Breast epithelium (tissue), 4 donors: Measurements from ENCODE around the gene SPATA33. TPM values are rescaled to one million over a fixed set of nuclear protein-coding genes. Genes with fewer than 3 reads are reported as not detected.

Experiments used
- DNase-seq, 2 donors: peaks; one replicate each; pipeline ENCODE4 v3.0.0-alpha.2; 2019; ENCODE audit warnings: low spot score in 2 of 2
- H3K27ac ChIP-seq, 2 donors: fragments of 200-600 bp; sonication (generic) in 1 of 2; one replicate each; pipeline ENCODE4 v1.5.1; 2016 to 2019; ENCODE audit warnings: mild to moderate bottlenecking in 1 of 2
- H3K27me3 ChIP-seq, 2 donors: fragments of 200-600 bp; sonication (generic) in 1 of 2; one replicate each; pipeline versions ENCODE4 v1.5.1 to v1.6.0; 2017 to 2019; ENCODE audit warnings: control low read depth in 1 of 2, mild to moderate bottlenecking in 1 of 2
- H3K36me3 ChIP-seq: fragments of 200-600 bp; one replicate; pipeline ENCODE4 v1.5.1; 2019
- H3K4me1 ChIP-seq, 2 donors: fragments of 200-600 bp; sonication (generic); one replicate each; pipeline ENCODE4 v1.5.1; 2016 to 2019; ENCODE audit warnings: control low read depth in 1 of 2
- H3K4me3 ChIP-seq, 3 donors: fragments of 200-600 bp; sonication (generic); 1 replicate in 2 of 3; 2 replicates in 1 of 3; pipeline ENCODE4 v1.5.1; 2016 to 2019; ENCODE audit warnings: mild to moderate bottlenecking in 3 of 3, moderate library complexity in 2 of 3
- H3K9me3 ChIP-seq, 2 donors: fragments of 200-600 bp; sonication (generic) in 1 of 2; one replicate each; pipeline ENCODE4 v1.5.1; 2016 to 2019; ENCODE audit warnings: control low read depth in 1 of 2
- POLR2A ChIP-seq: fragments of 450-650 bp; IDR thresholded peaks from one replicate; pipeline ENCODE4 v1.6.1; 2016; ENCODE audit warnings: antibody characterized with exemption, mild to moderate bottlenecking, moderate library complexity
- POLR2AphosphoS5 ChIP-seq, 3 donors: sonication (generic); formaldehyde crosslinking; IDR thresholded peaks; one replicate each; pipeline ENCODE4 v1.6.1; 2017; ENCODE audit warnings: antibody characterized with exemption in 3 of 3
- intact Hi-C: fragments of 100-400 bp; cut with DNase I; formaldehyde crosslinking; loops from one replicate; pipeline ENCODE4 v1.15.1; 2023; ENCODE audit warnings: low total_unique reads
- total RNA-seq, 3 donors: library from RNA; depleted of rRNA; stranded (reverse); fragments of >200 nt; gene quantifications; one replicate each; pipeline ENCODE4 v1.1.0, GENCODE V29; 2016
- TF ChIP-seq, protein P1 (sequence below), 3 donors: fragments of 450-650 bp; IDR thresholded peaks; one replicate each; pipeline ENCODE4 v1.5.1; 2016 to 2017; ENCODE audit warnings: antibody characterized with exemption in 3 of 3, mild to moderate bottlenecking in 3 of 3, moderate library complexity in 3 of 3

The SPATA33 gene
- total RNA-seq, 3 donors from 2014 or later, result 3.8 to 7.2 (median 5.9) TPM

DNA sequence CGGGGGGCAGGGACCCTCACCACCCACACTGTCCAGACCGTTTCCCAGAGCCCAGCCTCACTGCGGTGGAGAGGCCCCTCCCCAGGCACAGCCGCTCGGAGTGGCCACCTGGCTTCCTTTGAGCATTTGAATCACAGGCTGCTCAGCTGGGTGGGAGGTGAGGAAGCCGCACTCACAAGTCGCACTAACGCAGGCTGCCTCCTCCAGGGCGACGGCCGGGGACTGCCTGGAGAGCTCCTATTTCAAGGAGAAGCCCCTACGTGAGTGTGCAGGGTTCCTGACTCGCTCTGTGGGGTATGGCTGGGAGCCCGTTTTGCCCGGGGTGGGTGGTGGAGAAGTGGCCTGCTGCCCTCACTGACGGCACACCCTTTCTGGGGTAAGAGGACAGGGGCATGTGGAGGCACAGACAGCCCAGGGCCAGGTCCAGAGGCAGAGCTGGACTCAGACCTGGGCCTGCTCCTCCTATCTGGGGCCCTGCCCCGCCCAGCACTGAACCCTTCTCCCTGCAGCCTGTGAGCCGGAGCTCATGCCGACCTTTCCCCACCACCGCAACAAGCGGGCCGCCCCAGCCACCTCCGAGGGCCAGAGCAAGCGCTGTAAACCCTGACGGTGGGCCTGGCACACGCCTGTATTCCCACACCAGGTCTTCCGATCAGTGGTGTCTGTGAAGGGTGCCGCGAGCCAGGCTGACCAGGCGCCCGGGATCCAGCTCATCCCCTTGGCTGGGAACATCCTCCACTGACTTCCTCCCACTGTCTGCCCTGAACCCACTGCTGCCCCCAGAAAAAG lies 37.6 kb downstream of the SPATA33 start:
- Histone ChIP-seq H3K9me3 (no peaks in the 10 kb centered on the region), H3K27ac (peak overlapping the region in 1 of 2 donors; percentile 7), H3K36me3 (no peaks in the 10 kb centered on the region), H3K27me3 (no peaks in the 10 kb centered on the region), H3K4me3 (no peak overlapping the region), H3K4me1 (no peaks in the 10 kb centered on the region)
- intact Hi-C loops, result no loop called here
- TF ChIP-seq, protein P1, sequence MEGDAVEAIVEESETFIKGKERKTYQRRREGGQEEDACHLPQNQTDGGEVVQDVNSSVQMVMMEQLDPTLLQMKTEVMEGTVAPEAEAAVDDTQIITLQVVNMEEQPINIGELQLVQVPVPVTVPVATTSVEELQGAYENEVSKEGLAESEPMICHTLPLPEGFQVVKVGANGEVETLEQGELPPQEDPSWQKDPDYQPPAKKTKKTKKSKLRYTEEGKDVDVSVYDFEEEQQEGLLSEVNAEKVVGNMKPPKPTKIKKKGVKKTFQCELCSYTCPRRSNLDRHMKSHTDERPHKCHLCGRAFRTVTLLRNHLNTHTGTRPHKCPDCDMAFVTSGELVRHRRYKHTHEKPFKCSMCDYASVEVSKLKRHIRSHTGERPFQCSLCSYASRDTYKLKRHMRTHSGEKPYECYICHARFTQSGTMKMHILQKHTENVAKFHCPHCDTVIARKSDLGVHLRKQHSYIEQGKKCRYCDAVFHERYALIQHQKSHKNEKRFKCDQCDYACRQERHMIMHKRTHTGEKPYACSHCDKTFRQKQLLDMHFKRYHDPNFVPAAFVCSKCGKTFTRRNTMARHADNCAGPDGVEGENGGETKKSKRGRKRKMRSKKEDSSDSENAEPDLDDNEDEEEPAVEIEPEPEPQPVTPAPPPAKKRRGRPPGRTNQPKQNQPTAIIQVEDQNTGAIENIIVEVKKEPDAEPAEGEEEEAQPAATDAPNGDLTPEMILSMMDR (IDR thresholded peaks at IDR 0.05), result no peak
- TF ChIP-seq POLR2AphosphoS5 (IDR thresholded peaks at IDR 0.05) (no peak), POLR2A (no peak)
- no peak for DNase-seq

DNA sequence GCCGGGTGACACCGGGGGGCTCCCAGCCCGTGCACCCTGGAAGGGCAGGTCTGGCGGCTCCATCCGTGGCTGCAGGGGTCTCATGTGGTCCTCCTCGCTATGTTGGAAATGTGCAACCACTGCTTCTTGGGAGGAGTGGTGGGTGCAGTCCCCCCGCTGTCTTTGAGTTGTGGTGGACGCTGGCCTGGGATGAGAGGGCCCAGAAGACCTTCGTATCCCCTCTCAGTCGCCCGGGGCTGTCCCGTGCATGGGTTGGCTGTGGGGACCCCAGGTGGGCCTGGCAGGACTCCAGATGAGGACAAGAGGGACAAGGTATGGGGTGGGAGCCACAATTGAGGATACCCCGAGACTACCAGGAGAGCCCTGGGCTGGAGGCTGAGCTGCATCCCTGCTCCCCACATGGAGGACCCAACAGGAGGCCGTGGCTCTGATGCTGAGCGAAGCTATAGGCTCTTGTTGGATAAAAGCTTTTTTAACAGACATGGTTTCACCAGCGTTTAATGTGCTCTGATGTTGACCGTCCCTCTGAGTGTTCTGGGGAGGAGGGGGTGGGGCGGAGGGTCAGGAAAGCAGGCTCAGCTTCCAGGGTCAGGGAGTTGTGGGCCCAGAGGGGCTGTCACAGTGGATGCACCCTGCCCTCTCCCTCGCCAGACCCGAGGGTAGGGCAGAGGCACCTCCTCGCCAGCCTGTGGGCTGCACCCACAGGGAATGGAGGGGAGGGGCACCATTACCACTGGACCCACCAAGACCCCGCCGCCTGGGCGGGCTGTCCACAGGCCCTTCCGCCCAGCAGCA lies 38.4 kb downstream of the SPATA33 start:
- Histone ChIP-seq H3K27me3 (no peaks in the 10 kb centered on the region), H3K36me3 (no peaks in the 10 kb centered on the region), H3K4me3 (no peak overlapping the region), H3K9me3 (no peaks in the 10 kb centered on the region), H3K27ac (no peak overlapping the region), H3K4me1 (no peaks in the 10 kb centered on the region)
- intact Hi-C loops, result no loop called here
- TF ChIP-seq, protein P1 (IDR thresholded peaks at IDR 0.05), result no peak
- TF ChIP-seq POLR2A (no peak), POLR2AphosphoS5 (IDR thresholded peaks at IDR 0.05) (no peak)
- no peak for DNase-seq

DNA sequence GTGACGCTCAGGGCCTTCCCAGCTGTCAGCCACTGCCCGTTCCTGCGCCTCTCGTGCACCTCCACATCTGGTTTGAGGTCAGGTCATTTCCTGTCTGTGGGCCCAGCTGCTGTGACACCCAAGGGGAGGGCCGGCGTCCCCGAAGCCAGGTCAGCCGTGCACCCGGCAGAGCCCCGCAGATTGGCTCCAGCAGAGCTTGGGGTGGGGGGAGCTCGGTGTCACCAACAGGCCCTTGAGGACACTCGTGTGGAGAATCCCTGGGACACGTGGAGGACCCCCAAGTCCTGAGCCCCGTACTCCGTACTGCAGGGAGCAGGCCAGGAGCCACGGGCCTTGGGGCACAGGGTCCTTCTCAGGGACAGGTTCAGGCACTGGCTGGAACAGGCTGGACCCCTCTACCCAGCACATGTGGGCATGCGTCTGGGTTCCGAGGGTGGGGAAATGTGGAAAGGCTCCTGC lies 39.1 kb downstream of the SPATA33 start:
- Histone ChIP-seq H3K4me1 (no peaks in the 10 kb centered on the region), H3K9me3 (no peaks in the 10 kb centered on the region), H3K27me3 (no peaks in the 10 kb centered on the region), H3K4me3 (no peak overlapping the region), H3K27ac (no peak overlapping the region), H3K36me3 (no peaks in the 10 kb centered on the region)
- no peak for DNase-seq
- intact Hi-C loops, result no loop called here
- TF ChIP-seq, protein P1 (IDR thresholded peaks at IDR 0.05), result no peak
- TF ChIP-seq POLR2A (no peak), POLR2AphosphoS5 (IDR thresholded peaks at IDR 0.05) (no peak)

DNA sequence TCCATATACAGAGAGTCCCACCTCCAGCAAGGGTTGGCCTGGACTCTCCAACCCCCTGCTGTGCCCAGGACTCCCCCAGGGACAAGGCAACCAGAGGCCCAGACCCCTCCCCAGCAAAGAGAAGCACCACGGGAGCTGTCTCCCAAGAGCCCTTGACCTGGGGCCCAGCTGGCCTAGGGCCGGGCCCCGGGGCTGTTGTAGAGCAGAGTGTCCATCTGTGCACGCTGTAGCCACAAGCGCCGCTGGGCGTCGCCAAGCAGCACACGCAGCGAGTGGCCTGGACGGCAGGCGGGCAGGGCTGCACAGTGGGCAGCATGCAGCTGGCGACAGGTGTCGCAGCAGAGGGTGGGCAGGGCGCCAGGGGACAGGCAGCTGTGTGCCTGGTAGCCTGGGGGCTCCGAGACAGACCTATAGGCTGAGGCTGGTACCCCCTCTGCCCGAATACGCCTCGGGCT lies 39.6 kb downstream of the SPATA33 start:
- Histone ChIP-seq H3K4me1 (no peaks in the 10 kb centered on the region), H3K36me3 (no peaks in the 10 kb centered on the region), H3K27ac (no peak overlapping the region), H3K9me3 (no peaks in the 10 kb centered on the region), H3K4me3 (no peak overlapping the region), H3K27me3 (no peaks in the 10 kb centered on the region)
- intact Hi-C loops, result no loop called here
- DNase-seq, result no peak
- TF ChIP-seq POLR2A (no peak), POLR2AphosphoS5 (IDR thresholded peaks at IDR 0.05) (no peak)
- TF ChIP-seq, protein P1 (IDR thresholded peaks at IDR 0.05), result no peak
